Measurements from ENCODE around the gene TRPM5.

The TRPM5 gene

DNA sequence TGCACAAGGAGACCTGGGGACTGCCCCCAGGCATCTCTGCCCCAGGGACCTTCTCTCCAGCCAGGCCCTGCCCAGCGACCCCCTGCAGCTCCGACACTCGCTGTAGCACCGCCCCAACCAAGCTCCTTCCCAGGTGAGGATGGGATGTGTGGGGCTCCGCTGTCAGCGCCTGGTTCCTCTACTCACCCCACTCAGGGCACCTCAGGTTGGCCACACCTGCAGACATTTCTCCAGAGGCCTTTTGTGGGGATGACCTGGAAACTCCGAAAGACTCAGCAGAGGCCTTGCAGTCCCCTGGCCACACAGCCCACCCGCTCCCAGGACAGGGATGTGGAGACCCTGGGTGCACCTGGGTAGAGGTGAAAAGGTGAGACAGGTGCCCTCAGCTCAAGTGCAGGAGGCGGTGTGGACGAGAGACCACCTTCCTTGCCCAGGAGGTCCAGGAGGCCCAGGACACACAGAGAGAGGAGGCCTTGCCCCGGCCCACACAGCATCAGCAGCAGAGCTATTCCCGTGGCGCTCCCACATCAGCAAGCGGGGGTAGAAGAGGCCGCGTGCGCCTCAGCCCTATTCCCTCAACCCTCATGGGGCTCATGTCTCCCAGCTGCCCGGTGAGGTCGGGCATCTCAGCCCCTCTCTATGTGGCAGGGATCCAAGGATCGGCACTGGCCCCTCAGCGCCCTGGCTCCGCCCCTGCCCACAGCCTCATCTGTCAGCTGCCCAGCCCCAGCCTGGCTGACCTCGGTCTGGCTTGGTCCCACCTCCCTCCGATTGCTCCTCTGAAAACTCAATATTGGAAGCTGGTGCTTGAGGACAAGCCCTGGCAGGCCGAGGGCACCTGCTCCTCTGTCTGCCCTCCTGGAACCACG, 20.9 kb downstream of the TRPM5 start:
- TF ChIP-seq, protein P1, sequence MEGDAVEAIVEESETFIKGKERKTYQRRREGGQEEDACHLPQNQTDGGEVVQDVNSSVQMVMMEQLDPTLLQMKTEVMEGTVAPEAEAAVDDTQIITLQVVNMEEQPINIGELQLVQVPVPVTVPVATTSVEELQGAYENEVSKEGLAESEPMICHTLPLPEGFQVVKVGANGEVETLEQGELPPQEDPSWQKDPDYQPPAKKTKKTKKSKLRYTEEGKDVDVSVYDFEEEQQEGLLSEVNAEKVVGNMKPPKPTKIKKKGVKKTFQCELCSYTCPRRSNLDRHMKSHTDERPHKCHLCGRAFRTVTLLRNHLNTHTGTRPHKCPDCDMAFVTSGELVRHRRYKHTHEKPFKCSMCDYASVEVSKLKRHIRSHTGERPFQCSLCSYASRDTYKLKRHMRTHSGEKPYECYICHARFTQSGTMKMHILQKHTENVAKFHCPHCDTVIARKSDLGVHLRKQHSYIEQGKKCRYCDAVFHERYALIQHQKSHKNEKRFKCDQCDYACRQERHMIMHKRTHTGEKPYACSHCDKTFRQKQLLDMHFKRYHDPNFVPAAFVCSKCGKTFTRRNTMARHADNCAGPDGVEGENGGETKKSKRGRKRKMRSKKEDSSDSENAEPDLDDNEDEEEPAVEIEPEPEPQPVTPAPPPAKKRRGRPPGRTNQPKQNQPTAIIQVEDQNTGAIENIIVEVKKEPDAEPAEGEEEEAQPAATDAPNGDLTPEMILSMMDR (IDR thresholded peaks at IDR 0.05; ENCODE audit: low read depth, low read length): no peak
- H3K9me3 ChIP-seq (ENCODE audit: severe bottlenecking): no peaks in the 10 kb centered on the region

DNA sequence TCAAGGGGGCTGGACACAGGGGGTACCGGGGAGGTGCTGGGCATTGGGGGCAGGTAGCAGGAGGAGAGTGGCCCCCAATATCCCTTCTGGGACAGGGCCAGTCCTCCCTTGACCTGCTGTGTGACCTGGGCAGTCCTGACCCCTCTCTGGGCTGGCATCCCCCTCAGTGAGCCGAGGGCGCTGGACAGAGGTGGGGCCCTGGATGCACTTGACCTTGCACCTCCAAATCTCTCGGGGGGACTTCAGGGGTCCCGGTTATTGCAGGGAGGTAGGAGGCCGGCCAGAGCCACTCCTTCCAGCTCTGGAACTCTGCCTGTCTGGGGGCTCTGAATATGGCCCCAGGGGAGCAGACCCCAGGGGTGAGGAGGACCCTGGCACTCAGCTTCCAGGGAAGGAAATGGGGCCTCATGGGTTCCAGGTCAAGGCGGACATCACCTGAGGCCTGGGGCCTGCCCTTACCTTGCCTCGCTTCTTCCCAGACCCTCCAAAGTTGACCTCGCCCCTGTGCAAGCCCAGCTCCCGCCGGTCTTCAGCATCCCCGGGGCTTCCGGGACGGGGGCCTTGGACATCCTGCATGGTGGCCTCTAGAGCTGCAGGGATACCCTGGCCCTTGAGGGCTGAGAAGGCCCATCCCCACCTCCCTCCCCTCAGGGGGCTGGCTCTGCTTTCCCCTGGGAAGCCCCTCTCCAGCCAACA, 21.7 kb downstream of the TRPM5 start:
- Histone ChIP-seq H3K27ac (no peak overlapping the region), H3K36me3 (no peaks in the 10 kb centered on the region), H3K4me3 (ENCODE audit: low read depth, low read length) (no peak overlapping the region), H3K9me3 (ENCODE audit: severe bottlenecking) (no peaks in the 10 kb centered on the region), H3K27me3 (ENCODE audit: insufficient read depth, low read depth, severe bottlenecking) (peaks cover 66% of the 10 kb centered on the region)
- DNase-seq: no peak
- TF ChIP-seq, protein P1 (IDR thresholded peaks at IDR 0.05; ENCODE audit: low read depth, low read length): no peak

More for the DNA sequence above, 20.9 kb downstream of the TRPM5 start:
- Histone ChIP-seq H3K4me3 (ENCODE audit: low read depth, low read length) (no peak overlapping the region), H3K27me3 (ENCODE audit: insufficient read depth, low read depth, severe bottlenecking) (peaks cover 71% of the 10 kb centered on the region), H3K36me3 (no peaks in the 10 kb centered on the region), H3K27ac (no peak overlapping the region)
- no peak for DNase-seq

DNA sequence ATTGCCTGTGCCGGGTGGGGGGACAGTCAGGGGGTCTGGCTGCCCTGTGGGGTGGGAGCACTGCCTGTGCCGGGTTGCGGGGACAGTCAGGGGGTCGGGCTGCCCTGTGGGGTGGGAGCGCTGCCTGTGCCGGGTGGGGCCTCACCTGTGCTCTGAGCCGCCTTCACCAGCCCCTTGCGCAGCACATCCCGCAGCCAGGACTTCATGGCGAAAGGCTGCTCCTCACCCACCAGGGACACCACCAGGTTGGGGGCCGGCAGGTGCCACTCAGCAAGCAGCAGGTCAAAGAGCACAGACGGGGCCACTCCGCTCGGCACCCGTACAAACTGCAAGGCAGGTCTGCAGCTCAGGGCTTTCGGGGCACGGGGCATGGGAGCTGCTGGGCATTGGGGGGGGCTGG, 22.3 kb downstream of the TRPM5 start:
- H3K27ac ChIP-seq: no peak overlapping the region
- TF ChIP-seq, protein P1 (IDR thresholded peaks at IDR 0.05; ENCODE audit: low read depth, low read length): no peak

DNA sequence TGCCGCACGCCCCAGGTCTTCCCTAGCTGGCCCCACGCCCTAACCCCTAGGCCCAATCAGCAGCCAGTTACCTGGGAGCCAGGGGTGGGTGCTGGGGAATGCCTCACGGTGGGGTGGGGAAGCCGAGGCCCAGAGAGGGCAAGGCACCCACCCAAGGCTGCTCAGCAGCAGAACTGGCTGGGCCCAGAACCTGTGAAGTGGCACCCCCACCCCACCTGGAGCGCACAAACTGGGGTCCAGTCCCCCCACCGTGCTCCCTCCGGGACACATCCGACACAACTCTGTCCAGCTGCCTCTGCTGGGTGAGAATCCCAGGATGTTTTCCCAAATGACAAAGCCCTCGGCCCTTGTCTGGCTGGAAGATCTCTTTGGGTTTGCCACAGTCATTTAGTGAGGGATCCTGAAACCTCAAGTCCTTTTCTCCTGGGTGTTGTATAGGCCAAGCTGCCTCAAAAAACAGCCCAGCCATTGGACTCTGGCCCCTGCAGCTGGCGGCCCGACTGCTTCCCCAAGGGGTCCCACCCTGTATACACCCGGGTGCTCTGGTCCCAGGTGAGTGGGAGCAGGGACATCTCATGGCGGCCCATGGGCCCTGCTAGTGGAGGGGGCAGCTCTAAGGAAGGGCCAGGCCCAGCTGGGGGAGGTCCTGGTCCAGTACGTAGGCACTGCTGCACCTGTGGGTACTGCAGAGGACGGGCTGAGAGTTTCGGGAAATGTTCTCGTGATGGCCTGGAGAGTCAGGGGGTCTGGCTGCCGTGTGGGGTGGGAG, 22.9 kb downstream of the TRPM5 start:
- Histone ChIP-seq H3K27me3 (ENCODE audit: insufficient read depth, low read depth, severe bottlenecking) (peaks cover 54% of the 10 kb centered on the region), H3K4me3 (ENCODE audit: low read depth, low read length) (no peak overlapping the region), H3K27ac (no peak overlapping the region), H3K9me3 (ENCODE audit: severe bottlenecking) (no peaks in the 10 kb centered on the region), H3K36me3 (no peaks in the 10 kb centered on the region)
- no peak for DNase-seq
- TF ChIP-seq, protein P1 (IDR thresholded peaks at IDR 0.05; ENCODE audit: low read depth, low read length): no peak

More for the DNA sequence above, 22.3 kb downstream of the TRPM5 start:
- no peak for DNase-seq
- H3K9me3 ChIP-seq (ENCODE audit: severe bottlenecking): no peaks in the 10 kb centered on the region
- peaks cover 60% of the 10 kb centered on the region for H3K27me3 ChIP-seq (ENCODE audit: insufficient read depth, low read depth, severe bottlenecking)
- no peaks in the 10 kb centered on the region for H3K36me3 ChIP-seq
- H3K4me3 ChIP-seq (ENCODE audit: low read depth, low read length): no peak overlapping the region

DNA sequence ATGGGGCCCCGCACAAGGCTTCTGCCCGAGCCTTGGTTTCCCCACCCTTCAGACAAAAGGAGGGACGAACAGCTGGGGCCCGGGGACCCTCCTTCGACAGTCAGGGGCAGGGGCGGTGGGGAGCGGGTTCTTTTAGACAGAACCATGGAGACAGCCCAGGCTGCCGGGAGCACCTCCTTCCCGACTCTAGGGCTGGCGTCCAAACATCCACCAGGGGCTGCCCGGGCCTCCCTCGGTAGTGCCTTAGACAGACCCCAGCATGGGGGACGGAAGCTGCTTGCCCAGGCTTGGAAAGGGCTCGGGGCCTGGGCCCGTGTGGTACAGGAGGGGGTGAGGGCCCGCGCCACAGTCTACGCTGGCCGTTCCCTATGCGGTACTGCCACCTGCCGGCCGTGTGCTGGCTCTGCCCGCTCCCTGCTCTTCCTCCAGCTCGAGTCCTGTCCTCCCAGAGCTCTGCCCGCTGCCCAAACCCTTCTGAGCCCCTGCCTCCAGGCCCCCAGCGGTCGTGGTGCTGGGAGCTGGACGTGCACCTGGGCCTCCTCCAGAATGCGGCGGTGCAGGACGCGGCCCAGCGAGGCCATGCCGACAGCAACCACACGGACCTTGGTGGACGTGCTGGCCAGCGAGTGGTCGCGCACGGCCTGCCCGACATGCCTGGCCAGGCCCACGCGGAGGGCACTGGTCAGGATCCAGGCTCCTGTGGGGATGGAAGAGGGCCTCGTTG, 23.6 kb downstream of the TRPM5 start:
- H3K27ac ChIP-seq: no peak overlapping the region
- H3K36me3 ChIP-seq: no peaks in the 10 kb centered on the region
- H3K9me3 ChIP-seq (ENCODE audit: severe bottlenecking): no peaks in the 10 kb centered on the region
- TF ChIP-seq, protein P1 (IDR thresholded peaks at IDR 0.05; ENCODE audit: low read depth, low read length): peak; percentile 95
- no peak overlapping the region for H3K4me3 ChIP-seq (ENCODE audit: low read depth, low read length)
- H3K27me3 ChIP-seq (ENCODE audit: insufficient read depth, low read depth, severe bottlenecking): peaks cover 51% of the 10 kb centered on the region
- DNase-seq: peak; percentile 73
